UCSD-AML1 (cell line): Measurements from ENCODE around the gene GK.
"Not testable (repeated sequence)": the region's sequence is repeated elsewhere in the genome, so short reads cannot be mapped to it uniquely, and the experiment has no call there.

ENCODE experiments used
- DNase-seq: peaks from one replicate; lab custom pipeline; 2025; ENCODE audit not compliant: unreplicated experiment; lab: John Stamatoyannopoulos, UW

The GK gene

GRCh38 chrX:30652527-30653414 is 452 bp upstream of the GK start:
- DNase-seq = peak; percentile 93

GRCh38 chrX:30654386-30654785 is 1.2 kb downstream of the GK start:
- DNase-seq = not testable (repeated sequence)

GRCh38 chrX:30654989-30655607 is 1.9 kb downstream of the GK start:
- DNase-seq = no peak

- no peak for DNase-seq
Measured at GRCh38 chrX:30655991-30656390, 2.8 kb downstream of the GK start.

- DNase-seq = no peak
Measured at GRCh38 chrX:30657196-30658161, 4.3 kb downstream of the GK start.

- no peak for DNase-seq
Measured at GRCh38 chrX:30659421-30659820, 6.2 kb downstream of the GK start.

GRCh38 chrX:30661228-30661627 is 8.0 kb downstream of the GK start:
- DNase-seq = no peak

GRCh38 chrX:30663322-30663721 is 10.1 kb downstream of the GK start:
- no peak for DNase-seq

GRCh38 chrX:30665471-30665870 is 12.2 kb downstream of the GK start:
- DNase-seq = no peak

GRCh38 chrX:30666094-30666493 is 12.9 kb downstream of the GK start:
- DNase-seq = no peak

- no peak for DNase-seq
Measured at GRCh38 chrX:30668581-30668980, 15.4 kb downstream of the GK start.

GRCh38 chrX:30671189-30671588 is 18.0 kb downstream of the GK start:
- not testable (repeated sequence) for DNase-seq

GRCh38 chrX:30673127-30673796 is 20.0 kb downstream of the GK start:
- DNase-seq = no peak

GRCh38 chrX:30673884-30674598 is 20.8 kb downstream of the GK start:
- DNase-seq = no peak

GRCh38 chrX:30674799-30675198 is 21.6 kb downstream of the GK start:
- DNase-seq = no peak

GRCh38 chrX:30679369-30679768 is 26.1 kb downstream of the GK start:
- no peak for DNase-seq

GRCh38 chrX:30680618-30681017 is 27.4 kb downstream of the GK start:
- no peak for DNase-seq

GRCh38 chrX:30688641-30689040 is 35.4 kb downstream of the GK start:
- DNase-seq = no peak

- DNase-seq = no peak
Measured at GRCh38 chrX:30689116-30689515, 35.9 kb downstream of the GK start.

- no peak for DNase-seq
Measured at GRCh38 chrX:30690330-30690729, 37.1 kb downstream of the GK start.
